HG03521 (cell line): Measurements from ENCODE around the gene ZNF443.
"Not testable (repeated sequence)": the region's sequence is repeated elsewhere in the genome, so short reads cannot be mapped to it uniquely, and the experiment has no call there.

Source experiments
- ATAC-seq: cut with Tn5 transposase; IDR thresholded peaks from one replicate; pipeline ENCODE4 v1.9.1; 2021; ENCODE audit warnings: mild to moderate bottlenecking, moderate library complexity; ENCODE audit not compliant: unreplicated experiment

ZNF443 gene

DNA sequence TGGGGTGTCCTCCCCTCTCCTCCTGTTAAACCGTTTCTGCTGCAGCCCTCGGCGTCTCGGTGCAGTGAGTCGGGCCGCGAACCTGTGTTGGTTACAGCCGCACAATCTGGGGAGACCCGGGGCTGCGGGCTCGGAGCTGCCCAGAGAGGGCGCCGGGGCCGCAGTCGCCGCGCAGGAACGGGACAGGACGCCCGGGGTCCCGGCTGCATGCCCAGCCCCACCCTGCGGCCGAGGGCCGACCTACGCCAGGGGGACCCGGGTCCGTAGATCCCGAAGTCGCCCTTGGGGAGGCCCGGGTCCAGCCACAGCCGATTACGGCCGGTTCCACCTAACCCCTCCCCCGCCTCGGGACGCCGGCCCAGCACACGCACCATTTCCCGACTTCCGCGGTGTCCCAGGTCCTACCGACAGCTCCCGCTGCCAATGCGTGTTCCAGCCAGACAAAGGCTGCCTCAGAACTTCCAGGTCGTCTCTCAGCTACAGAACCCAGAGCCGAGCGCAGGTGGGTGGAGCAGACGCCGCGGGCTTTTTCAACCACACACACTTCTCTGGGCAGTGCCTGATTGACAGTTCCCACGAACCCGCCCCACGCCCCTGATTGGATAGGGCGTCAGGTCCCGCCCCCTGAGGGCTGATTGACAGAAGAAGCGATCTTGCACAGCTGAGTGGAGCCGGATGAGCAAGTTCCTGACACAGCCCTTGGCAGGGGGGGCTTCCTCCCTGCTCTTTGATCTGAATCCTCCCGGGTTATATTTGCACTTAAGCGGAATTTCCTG, at the start of gene ZNF443:
Gene ZNF443 (minus strand): TSS at position 481 of the 776 bp plus-strand sequence. CDS start 107 bp downstream, at position 374.
- peak; percentile 92 for ATAC-seq

DNA sequence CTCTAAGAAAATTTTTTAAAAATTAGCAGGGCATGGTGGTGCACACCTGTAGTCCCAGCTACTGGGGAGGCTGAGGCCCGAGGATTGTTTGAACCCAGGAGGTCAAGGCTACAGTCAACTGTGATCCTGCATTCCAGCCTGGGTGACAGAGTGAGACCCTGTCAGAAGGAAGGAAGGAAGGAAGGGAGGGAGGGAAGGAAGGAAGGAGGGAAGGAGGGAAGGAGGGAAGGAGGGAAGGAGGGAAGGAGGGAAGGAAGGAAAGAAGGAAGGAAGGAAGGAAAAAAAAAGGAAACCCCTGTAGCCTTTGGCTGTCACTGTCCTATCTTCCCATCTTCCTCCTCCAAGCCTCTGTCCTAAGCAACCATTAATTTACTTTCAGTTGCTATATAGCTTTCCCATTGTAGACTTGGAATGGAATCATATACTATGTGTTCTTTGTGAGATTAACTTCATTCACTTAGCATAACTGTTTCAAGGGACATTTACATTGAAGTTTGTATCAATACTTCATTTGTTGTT, 45.5 kb upstream of the ZNF443 start:
- not testable (repeated sequence) for ATAC-seq

DNA sequence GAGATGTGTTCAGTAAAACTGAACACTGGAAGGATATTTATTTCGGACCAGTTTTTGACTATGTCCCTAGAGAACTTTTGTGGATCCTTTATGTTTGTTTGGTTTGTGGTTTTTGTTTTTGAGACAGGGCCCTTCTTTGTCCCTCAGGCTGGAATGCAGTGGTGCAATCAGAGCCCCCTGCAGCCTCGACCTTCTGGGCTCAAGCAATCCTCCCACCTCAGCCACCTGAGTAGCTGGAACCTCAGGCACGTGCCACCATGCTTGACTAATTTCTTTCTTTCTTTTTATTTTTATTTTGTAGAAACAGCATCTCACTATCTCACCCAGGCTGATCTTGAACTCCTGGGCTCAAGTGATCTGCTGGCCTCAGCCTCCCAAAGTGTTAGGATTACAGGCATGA, 44.8 kb upstream of the ZNF443 start:
- ATAC-seq, result no peak

DNA sequence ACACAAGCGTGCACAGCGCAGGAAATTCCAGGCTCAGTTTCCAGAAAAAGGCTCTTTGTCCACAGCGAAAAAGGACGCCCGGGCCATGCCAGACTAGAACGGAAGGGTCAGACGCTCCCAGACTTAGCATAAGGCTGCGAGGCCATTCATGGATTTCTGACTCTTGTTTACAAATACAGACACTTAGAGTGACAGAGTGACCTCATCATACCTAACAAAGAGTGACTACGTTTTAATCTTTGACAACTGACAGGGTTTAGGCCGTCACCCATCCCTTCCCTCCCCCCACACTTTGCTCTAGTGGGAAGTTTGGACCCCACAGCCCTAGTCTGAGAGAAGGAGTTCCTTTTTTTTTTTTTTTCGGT, 44.2 kb upstream of the ZNF443 start:
- ATAC-seq, result no peak

DNA sequence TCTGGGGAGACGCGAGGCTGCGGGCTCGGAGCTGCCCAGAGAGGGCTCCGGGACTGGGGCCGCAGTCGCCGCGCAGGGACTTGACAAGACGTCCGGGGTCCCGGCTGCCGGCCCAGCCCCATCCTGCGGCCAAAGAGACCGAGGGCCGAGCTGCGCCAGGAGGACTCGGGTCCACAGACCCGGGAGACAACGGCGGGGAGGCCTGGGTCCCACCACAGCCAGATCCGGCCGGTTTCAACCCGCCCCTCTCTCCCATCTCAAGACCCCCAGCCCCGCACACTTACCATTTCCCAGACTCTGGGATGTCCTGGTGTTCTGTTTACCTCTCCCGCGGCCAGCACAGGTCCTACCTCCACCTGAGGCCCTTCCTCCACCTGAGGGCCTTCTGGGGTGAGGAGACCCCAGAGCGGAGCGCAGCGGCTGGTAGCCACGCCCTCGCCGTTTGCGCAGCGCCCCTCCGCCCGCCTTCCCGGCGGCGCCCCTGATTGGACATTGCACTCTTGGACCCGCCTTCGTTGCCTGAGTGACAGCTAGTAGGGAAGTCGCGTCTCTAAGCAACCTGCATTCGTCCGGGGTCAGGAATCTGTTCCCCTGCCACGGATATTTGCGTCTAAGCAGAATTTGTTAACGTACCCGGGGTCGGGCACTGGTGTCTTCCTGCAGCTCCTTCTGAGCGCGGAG, 43.7 kb upstream of the ZNF443 start, which contains the start of gene ZNF709:
Gene ZNF709 (minus strand): TSS at position 446 of the 681 bp plus-strand sequence. CDS start 159 bp downstream, at position 287.
- peak; percentile 94 for ATAC-seq

DNA sequence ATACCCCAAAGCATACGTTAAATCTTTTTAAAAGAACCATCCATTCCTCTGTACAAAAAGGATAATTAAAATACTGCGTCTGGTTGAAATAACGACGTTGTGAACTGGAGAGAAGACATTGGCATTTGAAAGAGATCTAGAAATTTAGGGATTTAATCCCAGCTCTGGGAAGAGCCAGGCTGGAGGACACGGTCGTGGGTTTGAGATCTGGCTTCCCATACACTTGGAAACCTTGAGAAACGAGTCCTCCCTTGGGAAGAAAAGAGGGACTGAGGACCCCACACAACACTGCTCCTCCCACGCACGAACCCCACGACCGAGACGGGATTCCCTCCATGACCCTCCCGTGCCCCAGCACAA, 43.2 kb upstream of the ZNF443 start:
- ATAC-seq, result no peak

DNA sequence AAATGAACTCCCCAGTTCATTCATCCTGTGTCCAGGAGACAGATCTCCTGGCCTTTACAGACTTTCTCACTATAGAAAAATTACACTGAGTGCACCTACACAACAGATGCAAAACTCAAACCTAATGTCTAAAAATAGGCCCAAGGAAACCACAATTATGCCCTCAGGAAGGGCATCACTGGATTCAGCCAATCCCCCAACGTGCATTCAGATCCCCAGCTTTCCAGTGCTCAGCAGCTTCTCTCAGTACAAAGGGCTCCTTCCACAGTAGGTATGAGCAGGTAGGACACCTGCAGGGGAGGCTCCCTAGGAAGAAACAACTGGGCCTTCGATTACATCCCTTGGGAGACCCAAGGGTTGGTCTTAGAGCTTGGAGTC, 41.7 kb upstream of the ZNF443 start:
- no peak for ATAC-seq

DNA sequence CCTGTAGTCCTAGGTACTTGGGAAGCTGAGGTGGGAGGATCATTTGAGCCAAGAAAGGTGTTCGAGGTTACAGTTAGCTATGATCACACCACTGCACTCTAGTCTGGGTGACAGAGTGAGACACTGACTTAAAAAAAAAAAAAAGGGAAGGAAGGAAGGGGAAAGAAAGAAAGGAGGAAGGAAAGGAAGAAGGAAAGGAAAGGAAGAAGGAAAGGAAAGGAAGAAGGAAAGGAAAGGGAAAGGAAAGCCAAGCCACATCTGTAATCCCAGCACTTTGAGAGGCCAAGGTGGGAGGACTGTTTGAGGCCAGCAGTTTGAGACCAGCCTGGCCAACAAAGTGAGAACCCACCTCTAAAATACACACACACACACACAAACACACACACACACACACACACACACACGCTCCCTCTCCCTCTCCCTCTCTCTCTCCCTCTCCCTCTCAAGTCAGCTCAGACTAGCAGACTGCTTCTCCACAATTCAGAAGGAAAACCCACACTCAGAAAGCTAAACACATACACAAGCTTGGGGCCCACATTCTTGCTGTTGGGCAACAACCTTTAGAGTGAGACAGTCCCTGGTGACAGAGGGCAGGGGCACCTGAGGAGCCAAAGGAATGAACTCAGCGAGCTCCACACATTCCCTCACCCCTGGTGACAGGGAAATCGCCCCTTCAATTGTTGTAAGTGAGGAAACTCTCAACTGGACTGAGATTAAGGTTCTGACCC, 41.1 kb upstream of the ZNF443 start:
- ATAC-seq, result no peak

DNA sequence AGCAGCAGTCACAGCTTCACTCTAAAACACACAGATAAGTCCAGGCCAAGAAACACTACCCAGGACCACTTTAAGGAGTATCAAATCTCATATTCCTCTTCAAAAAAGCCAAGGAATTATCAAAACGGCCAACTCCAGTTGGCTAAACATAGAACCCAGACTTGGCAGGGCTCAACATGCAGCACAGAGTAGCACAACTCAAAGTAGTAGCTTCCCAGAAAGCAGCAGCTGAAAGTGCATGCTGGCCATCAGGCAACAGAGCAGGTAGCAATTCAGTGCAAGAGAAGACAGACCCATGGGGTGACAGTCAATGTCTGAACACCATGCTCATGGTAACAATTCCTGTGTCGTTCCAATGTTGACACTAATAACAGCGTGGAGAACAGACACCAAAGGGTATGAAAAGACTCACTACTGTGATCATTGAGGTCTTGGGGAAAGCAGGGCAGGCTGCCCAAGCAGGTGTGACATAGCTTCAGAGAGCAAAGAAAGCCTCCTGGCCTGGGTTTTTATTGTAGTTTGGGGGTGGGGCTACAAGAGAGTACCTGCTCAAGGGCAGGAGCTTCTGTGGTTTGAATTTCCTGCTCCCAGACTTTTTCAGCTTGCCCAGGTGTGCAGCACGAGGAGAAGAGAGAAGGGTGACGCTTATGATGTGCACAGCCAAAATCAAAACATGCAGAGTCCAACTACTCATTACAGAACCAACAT, 37.6 kb upstream of the ZNF443 start:
- no peak for ATAC-seq

DNA sequence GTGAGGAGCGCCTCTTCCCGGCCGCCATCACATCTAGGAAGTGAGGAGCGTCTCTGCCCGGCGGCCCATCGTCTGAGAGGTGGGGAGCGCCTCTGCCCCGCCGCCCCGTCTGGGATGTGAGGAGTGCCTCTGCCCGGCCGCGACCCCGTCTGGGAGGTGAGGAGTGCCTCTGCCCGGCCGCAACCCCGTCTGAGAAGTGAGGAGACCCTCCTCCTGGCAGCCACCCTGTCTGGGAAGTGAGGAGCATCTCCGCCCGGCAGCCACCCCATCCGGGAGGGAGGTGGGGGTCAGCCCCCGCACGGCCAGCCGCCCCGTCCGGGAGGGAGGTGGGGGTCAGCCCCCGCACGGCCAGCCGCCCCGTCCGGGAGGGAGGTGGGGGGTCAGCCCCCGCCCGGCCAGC, 26.8 kb upstream of the ZNF443 start:
- ATAC-seq, result not testable (repeated sequence)

DNA sequence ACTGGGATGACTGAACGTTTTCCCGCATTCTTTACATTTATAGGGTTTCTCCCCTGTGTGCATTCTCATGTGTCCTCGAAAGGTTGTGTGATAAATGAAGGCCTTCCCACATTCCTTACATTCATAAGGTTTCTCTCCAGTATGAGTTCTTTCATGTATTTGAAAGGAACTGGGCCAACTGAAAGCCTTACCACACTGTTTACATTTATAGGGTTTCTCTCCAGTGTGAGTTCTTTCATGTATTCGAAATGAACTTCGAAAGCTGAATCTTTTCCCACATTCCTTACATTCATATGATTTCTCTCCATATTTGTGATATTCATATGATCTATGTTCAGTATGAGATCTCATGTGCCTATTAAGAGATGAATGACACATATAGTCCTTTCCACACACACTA, 24.4 kb upstream of the ZNF443 start:
- ATAC-seq, result no peak

DNA sequence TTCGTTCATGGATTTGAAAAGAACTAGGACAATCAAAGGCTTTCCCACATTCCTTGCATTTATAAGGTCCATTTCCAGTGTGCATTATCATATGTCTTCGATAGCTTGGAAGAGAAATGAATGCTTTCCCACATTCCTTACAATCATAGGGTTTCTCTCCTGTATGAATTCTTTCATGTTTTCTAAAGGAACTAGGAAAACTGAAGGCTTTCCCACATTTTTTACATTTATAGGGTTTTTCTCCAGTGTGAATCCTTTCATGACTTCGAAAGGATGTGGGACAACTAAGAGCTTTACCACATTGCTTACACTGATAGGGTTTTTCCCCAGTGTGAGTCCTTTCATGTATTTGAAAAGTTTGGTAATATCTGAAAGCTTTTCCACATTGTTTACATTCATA, 23.9 kb upstream of the ZNF443 start:
- no peak for ATAC-seq

DNA sequence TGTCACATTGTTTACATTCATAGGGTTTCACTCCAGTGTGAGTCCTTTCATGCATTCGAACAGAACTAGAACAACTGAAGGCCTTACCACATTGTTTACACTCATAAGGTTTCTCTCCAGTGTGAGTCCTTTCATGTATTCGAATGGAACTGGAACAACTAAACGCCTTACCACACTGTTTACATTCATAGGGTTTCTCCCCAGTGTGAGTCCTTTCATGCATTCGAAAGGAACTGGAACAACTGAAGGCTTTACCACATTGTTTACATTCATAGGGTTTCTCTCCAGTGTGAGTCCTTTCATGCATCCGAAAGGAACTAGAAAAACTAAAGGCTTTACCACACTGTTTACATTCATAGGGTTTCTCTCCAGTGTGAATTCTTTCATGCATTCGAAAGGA, 23.3 kb upstream of the ZNF443 start:
- ATAC-seq, result not testable (repeated sequence)

DNA sequence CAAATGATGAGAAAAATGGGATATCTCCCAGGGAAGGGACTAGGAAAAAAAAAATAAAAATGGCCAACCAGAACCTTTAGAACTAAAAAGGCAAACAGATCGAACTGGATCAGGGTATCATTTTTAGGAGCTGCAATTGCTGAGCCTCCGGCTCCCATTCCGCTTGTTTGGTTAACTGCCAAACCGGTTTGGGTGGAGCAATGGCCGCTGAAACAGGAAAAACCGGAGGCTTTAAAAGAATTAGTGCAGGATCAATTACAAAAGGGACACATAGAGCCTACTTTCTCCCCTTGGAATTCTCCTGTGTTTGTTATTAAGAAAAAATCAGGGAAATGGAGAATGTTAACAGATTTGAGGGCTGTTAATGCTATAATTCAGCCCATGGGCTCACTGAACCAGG, 12.7 kb upstream of the ZNF443 start:
- ATAC-seq, result no peak

DNA sequence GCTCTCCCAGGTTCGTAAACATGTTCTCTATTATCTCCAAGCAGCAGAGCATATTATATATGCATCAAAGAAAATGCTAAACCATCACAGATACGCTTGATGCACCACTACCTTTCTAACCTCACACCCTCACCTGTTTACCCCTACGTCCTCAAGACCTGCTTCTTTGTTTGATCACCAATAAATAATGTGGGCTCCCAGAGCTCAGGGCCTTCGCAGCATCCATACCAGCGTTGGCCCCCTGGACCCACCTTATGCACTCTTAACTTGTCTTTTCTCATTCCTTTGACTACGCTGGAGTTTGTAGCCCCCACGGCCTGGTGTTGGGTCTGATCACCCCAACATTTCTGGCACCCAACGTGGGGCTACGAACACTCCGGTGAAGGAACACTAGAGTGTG, 10.0 kb upstream of the ZNF443 start:
- no peak for ATAC-seq

DNA sequence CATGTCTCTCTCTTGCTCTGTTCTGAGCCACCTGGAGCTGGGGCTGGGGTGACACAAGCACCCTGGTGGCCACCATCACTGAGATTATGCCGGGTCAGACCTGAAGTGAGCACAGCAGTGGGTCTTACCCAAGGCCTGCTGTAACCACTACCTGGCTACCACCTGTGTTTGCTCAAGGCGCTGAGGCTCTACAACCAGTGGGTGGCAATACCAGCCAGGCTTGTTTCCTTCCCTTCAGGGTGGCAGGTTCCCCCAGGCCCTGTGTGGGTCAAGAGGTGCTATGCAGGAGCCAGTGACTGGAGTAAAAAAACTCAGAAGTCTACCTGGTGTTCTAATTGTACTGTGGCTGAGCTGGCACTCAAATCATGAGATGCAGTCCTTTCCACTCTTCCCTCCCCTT, 8.0 kb upstream of the ZNF443 start:
- ATAC-seq, result no peak

DNA sequence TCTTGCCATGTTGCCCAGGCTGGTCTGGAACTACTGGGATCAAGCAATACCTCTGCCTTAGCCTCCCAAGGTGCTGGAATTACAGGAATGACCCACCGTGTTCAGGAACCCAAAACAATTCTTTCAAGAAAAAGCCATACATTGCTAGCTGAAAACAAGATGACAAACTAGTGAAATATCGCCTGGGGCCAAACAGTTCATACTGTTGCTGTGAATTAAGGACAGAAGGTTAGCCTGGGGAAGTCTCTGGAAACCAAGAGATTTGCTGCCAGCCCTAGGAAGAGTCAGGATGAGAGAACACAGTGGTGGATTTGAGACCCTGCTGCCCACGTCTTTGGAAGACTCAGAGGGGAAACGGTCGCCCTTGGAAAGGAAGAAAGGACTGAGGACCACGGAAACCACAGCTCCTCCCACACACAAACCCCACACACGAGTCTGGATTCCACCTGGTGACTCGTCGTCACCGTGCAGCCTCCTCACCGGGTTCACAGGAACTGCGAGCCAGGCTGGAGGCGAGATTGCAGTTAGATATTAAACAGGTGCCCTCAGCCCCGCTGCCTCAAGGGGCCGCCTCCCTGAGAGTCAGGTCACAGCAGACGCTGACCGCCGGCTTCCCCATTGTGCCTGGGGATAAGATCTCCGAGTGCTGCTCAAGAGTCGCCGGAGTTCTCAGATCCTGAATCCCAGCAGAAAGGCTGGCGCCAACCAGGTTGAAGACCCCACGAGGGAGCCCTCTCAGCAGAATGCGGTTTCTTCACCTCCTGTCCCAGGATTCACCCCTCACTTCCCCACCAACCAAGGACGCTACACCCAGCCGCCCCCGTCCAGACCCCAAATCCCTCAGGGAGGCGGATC, 908 bp downstream of the ZNF443 start:
- ATAC-seq, result peak; percentile 21

DNA sequence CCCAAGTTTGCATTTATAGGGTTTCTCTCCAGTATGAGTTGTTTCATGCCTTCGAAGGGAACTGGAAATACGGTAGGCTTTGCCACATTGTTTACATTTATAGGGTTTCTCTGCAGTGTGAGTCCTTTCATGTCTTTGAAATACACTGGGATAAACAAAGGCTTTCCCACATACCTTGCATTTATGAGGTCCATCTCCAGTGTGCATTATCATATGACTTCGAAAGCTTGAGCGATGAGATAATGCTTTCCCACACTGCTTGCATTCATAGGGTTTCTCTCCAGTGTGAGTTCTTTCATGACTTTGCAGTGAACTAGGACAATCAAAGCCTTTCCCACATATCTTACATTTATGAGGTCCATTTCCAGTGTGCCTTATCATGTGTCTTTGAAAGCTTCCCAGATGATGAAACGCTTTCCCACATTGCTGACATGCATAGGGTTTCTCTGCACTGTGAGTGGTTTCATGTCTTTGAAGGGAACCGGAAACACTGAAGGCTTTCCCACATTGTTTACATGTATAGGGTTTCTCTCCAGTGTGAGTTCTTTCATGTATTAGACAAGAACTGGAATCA, 10.0 kb downstream of the ZNF443 start:
- not testable (repeated sequence) for ATAC-seq

DNA sequence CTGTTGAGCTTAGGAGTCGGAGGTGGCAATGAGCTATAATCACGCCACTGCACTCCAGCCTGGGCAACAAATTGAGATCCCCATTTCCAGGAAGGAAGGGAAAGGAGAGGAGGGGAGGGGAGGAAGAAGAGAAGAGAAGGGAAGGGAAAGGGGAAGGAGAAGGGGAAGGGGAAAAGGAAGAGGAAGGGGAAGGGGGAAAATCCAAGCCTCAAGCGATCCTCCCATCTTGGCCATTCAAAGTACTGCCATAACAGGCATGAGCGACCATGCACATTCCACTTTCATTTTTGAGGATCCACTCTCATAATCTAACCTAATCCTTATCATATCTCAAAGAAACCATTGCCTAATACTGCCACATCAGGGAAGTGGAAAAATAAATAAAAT, 14.9 kb downstream of the ZNF443 start:
- no peak for ATAC-seq
